ENCODE measurements around the gene VPS50.
A peak's percentile ranks its signal among the peaks of the same experiment; 100 is the strongest.

VPS50 gene, protein sequence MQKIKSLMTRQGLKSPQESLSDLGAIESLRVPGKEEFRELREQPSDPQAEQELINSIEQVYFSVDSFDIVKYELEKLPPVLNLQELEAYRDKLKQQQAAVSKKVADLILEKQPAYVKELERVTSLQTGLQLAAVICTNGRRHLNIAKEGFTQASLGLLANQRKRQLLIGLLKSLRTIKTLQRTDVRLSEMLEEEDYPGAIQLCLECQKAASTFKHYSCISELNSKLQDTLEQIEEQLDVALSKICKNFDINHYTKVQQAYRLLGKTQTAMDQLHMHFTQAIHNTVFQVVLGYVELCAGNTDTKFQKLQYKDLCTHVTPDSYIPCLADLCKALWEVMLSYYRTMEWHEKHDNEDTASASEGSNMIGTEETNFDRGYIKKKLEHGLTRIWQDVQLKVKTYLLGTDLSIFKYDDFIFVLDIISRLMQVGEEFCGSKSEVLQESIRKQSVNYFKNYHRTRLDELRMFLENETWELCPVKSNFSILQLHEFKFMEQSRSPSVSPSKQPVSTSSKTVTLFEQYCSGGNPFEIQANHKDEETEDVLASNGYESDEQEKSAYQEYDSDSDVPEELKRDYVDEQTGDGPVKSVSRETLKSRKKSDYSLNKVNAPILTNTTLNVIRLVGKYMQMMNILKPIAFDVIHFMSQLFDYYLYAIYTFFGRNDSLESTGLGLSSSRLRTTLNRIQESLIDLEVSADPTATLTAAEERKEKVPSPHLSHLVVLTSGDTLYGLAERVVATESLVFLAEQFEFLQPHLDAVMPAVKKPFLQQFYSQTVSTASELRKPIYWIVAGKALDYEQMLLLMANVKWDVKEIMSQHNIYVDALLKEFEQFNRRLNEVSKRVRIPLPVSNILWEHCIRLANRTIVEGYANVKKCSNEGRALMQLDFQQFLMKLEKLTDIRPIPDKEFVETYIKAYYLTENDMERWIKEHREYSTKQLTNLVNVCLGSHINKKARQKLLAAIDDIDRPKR

DNA sequence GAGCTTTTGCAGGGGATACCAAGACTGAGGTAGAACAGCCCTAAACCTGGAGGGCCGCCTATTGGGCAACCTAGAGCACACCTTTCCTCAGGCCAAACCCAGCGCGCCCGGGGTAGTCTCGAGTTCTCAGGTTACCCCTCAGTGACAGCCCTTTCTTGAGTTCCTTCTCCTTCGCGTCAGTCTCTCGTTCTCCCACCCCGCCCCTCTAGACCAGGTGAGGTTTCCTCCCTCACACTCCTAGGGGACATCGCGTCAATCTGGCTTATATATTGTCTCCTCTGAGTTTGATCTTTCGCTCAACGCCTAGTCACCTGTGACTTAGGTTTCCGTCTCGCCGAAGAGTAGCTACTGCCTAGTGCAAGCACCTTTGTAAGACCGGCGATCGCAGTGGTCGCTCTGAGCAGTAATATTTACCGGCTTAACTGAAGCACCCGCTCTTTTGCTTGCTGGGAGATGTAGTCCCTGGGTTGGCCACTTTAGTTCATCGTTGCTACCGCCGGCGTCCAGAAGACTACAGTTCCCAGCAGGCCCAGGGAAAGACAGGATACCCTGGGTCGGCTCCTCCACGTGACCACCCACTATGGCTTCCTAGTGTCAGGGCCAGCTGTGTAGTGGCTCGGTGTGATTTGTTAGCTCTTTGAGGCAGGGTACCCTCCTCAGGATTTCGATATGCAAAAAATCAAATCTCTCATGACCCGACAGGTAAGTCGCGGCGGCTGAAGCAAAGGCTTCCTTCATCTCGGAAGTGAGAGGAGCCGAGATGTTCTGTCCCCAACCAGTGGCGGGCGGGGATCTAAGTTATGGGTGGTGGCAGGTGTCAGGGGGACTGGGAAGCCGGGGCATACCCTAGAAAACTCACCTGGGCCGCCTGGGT is at the start of gene VPS50:
Gene VPS50 (plus strand): TSS at position 568 of the 874 bp plus-strand sequence. CDS start 102 bp downstream, at position 670.
- TF ChIP-seq, protein P1, sequence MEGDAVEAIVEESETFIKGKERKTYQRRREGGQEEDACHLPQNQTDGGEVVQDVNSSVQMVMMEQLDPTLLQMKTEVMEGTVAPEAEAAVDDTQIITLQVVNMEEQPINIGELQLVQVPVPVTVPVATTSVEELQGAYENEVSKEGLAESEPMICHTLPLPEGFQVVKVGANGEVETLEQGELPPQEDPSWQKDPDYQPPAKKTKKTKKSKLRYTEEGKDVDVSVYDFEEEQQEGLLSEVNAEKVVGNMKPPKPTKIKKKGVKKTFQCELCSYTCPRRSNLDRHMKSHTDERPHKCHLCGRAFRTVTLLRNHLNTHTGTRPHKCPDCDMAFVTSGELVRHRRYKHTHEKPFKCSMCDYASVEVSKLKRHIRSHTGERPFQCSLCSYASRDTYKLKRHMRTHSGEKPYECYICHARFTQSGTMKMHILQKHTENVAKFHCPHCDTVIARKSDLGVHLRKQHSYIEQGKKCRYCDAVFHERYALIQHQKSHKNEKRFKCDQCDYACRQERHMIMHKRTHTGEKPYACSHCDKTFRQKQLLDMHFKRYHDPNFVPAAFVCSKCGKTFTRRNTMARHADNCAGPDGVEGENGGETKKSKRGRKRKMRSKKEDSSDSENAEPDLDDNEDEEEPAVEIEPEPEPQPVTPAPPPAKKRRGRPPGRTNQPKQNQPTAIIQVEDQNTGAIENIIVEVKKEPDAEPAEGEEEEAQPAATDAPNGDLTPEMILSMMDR (IDR thresholded peaks at IDR 0.05; ENCODE audit: insufficient read depth, low read length, missing control alignments), result no peak
- DNase-seq (ENCODE audit: low read depth, low spot score), result peak; percentile 68
- POLR2A ChIA-PET, result no interaction called here
- H3K4me3 ChIP-seq (ENCODE audit: low read depth, low read length), result peak within 1 kb of the TSS; percentile 92
- CTCF ChIA-PET, result interaction anchor here (0.8 to 3.4 kb wide), 12 partner anchors 12 to 616 kb away, joined by 3 to 23 read pairs (median 4); no protein-coding TSS in a partner anchor

DNA sequence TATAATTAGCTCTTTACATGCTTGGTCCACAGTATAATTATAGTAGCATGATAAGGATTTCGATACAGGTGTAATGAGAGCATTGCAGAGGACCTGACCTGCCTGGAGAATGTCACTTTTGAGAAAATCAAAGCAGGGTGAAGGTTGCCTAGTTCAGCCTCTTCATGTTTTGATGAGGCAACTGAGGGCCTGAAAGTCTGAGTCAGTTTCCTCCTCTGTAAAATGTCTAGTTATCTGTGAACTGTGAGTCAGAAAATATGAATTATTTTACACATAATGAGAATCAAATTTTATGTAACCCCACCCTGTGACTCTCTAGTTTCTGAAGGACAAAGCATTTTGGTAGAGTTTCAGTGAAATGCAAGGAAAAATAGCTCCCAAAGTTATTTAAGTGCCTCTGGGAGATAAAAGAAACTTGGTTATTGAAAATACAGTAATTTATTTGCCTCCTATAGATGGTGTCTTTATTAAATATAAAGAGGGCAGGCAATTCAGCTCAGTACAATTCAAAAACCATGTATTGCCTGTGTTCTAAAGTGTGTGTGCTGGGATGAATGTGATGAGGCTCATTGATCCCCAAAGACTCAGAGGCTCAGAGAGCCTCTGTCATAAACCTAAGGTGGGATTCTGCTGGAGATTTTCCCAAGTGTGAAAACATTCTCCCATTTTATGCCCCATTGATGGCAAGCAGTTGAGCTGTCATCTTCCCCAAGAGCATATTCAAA is 46.7 kb upstream of the VPS50 start:
- CTCF ChIA-PET, result interaction anchor here (2.4 kb wide), 1 partner anchor 42 kb away, joined by 11 read pairs; the partner anchor contains the start of gene HEPACAM2
- no peak for DNase-seq (ENCODE audit: low read depth, low spot score)

DNA sequence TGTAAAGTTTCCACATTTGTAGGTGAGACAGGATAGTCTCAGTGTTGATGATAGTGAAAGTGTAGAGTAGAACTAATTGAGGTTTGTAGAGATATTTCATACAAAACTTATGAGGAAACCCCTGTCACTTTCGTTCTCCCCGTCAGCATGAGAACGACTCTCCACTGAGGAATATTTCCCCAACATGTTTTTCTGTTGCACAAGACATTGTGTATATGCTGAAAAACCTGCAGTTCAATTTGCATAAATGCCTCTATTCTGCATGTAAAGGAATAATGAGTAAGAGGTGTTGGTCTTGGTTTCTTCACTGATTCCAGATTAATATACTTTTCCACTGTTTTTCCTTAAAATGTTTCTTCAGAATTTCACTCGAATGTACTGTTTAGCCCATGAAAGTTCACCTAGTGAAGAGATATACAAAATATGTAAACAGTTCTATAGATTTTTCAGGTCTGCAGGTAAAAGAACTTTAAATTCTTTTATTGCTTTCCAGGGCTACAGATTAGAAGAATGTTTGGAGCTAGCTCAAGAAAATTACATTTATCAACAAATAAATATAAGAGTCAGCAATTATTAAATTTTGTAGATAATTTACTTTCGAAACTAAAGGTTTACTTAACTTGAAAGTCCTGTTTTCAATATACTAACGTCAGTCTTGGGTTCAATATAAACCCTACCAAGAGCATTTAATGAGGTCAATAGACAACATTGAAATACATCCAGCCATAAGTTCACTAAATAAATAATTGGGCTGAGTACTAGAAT is 43.1 kb upstream of the VPS50 start:
- POLR2A ChIA-PET, result no interaction called here
- CTCF ChIA-PET, result no interaction called here
- H3K4me3 ChIP-seq (ENCODE audit: low read depth, low read length), result no peak overlapping the region
- TF ChIP-seq, protein P1 (IDR thresholded peaks at IDR 0.05; ENCODE audit: insufficient read depth, low read length, missing control alignments), result no peak
- DNase-seq (ENCODE audit: low read depth, low spot score), result no peak

More for the DNA sequence above, 46.7 kb upstream of the VPS50 start:
- no peak overlapping the region for H3K4me3 ChIP-seq (ENCODE audit: low read depth, low read length)
- TF ChIP-seq, protein P1 (IDR thresholded peaks at IDR 0.05; ENCODE audit: insufficient read depth, low read length, missing control alignments), result no peak
- POLR2A ChIA-PET, result no interaction called here

DNA sequence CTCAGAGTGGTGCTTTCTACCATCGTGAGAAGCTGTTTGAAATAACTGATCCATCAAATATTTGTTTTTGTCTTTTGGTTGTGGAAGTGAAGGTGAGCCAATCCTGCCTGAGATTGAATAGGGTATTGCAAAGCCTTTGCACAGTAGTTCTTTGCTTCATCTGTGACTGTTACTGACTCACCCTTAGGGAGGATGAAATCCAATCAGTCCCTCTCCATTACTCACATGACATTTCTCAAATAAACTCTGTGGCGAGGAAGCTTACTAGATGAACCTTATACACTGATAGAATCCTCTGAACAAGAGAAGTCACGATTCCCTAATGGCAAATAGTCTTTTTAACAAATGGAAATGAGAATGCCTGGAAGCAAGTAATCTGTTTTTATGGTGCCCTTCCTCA is 37.8 kb upstream of the VPS50 start:
- DNase-seq (ENCODE audit: low read depth, low spot score), result no peak
- TF ChIP-seq, protein P1 (IDR thresholded peaks at IDR 0.05; ENCODE audit: insufficient read depth, low read length, missing control alignments), result no peak
- no peak overlapping the region for H3K4me3 ChIP-seq (ENCODE audit: low read depth, low read length)
- ChIA-PET CTCF (interaction anchor here (0.9 to 3.5 kb wide), 4 partner anchors 15 to 895 kb away, joined by 3 to 19 read pairs (median 4); partner anchors contain the start of gene HEPACAM2), POLR2A (no interaction called here)

DNA sequence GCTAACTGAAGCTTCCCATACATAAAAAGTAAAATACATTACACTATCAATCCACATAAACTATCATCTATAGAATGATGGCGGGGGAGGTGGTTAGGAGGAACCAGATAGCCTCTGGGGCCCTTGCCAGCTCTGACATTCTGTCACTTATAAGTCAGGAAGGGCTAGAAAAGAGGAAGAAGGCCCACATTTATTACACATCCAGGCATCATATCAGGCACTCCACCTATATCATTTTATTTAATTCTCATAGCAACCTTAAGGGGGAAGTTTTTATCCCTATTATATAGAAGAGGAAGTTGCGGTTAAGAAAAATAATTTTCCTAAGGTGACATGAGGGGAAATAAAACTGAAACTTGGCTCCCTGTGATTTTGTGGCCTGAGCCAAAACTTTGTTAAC is 35.8 kb upstream of the VPS50 start:
- DNase-seq (ENCODE audit: low read depth, low spot score), result no peak
- no peak overlapping the region for H3K4me3 ChIP-seq (ENCODE audit: low read depth, low read length)
- TF ChIP-seq, protein P1 (IDR thresholded peaks at IDR 0.05; ENCODE audit: insufficient read depth, low read length, missing control alignments), result no peak
- ChIA-PET POLR2A (no interaction called here), CTCF (no interaction called here)
